ENCODE data around the gene ANKFY1.

The ANKFY1 gene

DNA sequence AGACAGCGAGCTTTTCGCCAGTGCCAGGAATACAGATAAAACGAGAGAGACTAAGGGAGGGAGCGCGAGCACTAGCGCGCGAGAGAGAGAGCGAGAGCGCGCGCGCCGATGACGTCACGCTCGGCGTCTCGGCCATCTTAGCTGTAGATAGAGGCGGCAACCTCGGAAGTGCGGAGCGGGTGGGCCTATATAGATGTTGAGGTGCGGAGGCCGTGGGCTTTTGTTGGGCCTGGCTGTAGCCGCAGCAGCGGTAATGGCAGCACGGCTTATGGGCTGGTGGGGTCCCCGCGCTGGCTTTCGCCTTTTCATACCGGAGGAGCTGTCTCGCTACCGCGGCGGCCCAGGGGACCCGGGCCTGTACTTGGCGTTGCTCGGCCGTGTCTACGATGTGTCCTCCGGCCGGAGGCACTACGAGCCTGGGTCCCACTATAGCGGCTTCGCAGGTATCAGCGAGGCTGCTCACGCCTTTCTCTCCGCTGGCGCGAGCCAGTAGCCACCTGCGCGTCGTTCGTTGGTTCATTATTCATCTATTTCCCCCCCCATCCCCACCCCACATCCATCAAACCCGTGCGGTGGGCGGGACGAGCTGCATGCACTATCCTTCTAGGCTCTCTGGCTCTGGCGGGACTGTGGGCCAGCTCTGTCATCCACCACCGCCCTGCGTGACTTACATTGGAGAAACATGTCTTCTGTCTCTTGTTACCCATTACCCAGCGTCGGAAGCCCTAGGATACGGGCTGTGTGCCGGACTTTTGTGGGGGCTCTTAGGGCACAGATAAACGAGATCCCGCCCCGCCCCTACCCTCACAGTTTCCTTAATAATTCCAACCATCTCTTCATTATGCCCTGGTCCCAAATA, 120.0 kb downstream of the ANKFY1 start (continued):
- TF ChIP-seq ZNF548 (tag by site-specific recombination; IDR thresholded peaks at IDR 0.05) (no peak), OVOL3 (tag by site-specific recombination; IDR thresholded peaks at IDR 0.05) (peak; percentile 28; the same call in 1 of the 2 replicates), ZNF623 (tag by site-specific recombination; IDR thresholded peaks at IDR 0.05) (0 out of 2 replicates have a peak, but pooled peaks have one; percentile 25), GLI4 (tag by site-specific recombination; IDR thresholded peaks at IDR 0.05) (no peak), REST (tag by site-specific recombination; IDR thresholded peaks at IDR 0.05) (no peak), ZNF302 (tag by site-specific recombination; IDR thresholded peaks at IDR 0.05; ENCODE audit: low read depth) (no peak), ZFP37 (tag by site-specific recombination; IDR thresholded peaks at IDR 0.05) (peak; percentile 86), AEBP2 (tag by site-specific recombination; IDR thresholded peaks at IDR 0.05; ENCODE audit: borderline replicate concordance) (no peak), ZNF121 (tag by site-specific recombination; IDR thresholded peaks at IDR 0.05) (peak; percentile 9; the same call in 1 of the 2 replicates), HOXD13 (CRISPR knock-in tag; IDR thresholded peaks at IDR 0.05; ENCODE audit: borderline replicate concordance) (0 out of 2 replicates have a peak, but pooled peaks have one; percentile 14), YY2 (tag by site-specific recombination; IDR thresholded peaks at IDR 0.05) (peak; percentile 33; the same call in 1 of the 2 replicates), ZBTB17 (tag by site-specific recombination; IDR thresholded peaks at IDR 0.05) (peak; percentile 99), ZXDB (tag by site-specific recombination; IDR thresholded peaks at IDR 0.05) (peak; percentile 32; the same call in 1 of the 2 replicates), KLF8 (tag by site-specific recombination; IDR thresholded peaks at IDR 0.05) (peak; percentile 59), ZFP3 (tag by site-specific recombination; IDR thresholded peaks at IDR 0.05; ENCODE audit: low read depth) (no peak), ZSCAN16 (tag by site-specific recombination; IDR thresholded peaks at IDR 0.05) (no peak), ZNF701 (tag by site-specific recombination; IDR thresholded peaks at IDR 0.05) (no peak), REPIN1 (tag by site-specific recombination; IDR thresholded peaks at IDR 0.05; ENCODE audit: low read depth) (no peak), ZFP41 (tag by site-specific recombination; IDR thresholded peaks at IDR 0.05; ENCODE audit: borderline replicate concordance) (no peak), GFI1B (tag by site-specific recombination; IDR thresholded peaks at IDR 0.05) (no peak), PBX3 (CRISPR knock-in tag; IDR thresholded peaks at IDR 0.05) (0 out of 2 replicates have a peak, but pooled peaks have one; percentile 48), ZNF112 (tag by site-specific recombination; IDR thresholded peaks at IDR 0.05) (no peak), ZNF211 (tag by site-specific recombination; IDR thresholded peaks at IDR 0.05; ENCODE audit: low read depth) (no peak), ZBTB6 (tag by site-specific recombination; IDR thresholded peaks at IDR 0.05) (peak; percentile 39; the same call in 1 of the 2 replicates), ZNF132 (tag by site-specific recombination; IDR thresholded peaks at IDR 0.05; ENCODE audit: borderline replicate concordance) (no peak)
- TF ChIP-seq, protein P1, sequence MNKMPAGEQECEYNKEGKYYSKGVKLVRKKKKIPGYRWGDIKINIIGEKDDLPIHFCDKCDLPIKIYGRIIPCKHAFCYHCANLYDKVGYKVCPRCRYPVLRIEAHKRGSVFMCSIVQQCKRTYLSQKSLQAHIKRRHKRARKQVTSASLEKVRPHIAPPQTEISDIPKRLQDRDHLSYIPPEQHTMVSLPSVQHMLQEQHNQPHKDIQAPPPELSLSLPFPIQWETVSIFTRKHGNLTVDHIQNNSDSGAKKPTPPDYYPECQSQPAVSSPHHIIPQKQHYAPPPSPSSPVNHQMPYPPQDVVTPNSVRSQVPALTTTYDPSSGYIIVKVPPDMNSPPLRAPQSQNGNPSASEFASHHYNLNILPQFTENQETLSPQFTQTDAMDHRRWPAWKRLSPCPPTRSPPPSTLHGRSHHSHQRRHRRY (tag by site-specific recombination; IDR thresholded peaks at IDR 0.05): no peak
- TF ChIP-seq, protein P2, sequence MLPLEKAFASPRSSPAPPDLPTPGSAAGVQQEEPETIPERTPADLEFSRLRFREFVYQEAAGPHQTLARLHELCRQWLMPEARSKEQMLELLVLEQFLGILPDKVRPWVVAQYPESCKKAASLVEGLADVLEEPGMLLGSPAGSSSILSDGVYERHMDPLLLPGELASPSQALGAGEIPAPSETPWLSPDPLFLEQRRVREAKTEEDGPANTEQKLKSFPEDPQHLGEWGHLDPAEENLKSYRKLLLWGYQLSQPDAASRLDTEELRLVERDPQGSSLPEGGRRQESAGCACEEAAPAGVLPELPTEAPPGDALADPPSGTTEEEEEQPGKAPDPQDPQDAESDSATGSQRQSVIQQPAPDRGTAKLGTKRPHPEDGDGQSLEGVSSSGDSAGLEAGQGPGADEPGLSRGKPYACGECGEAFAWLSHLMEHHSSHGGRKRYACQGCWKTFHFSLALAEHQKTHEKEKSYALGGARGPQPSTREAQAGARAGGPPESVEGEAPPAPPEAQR (tag by site-specific recombination; IDR thresholded peaks at IDR 0.05): no peak

Measured in HEK293 (cell line).